CD4-positive, alpha-beta T cell (primary cell): ENCODE results near the gene SSRP1. TPM values are rescaled to one million over a fixed set of nuclear protein-coding genes. Genes with fewer than 3 reads are reported as not detected.

ENCODE experiments used
- ATAC-seq: fragments of 200-7000 bp; cut with Tn5 transposase; one replicate; pipeline ENCODE4 v1.10.0; 2022; ENCODE audit warnings: mild to moderate bottlenecking; ENCODE audit not compliant: poor library complexity
- CTCF ChIA-PET: fragments of 350-600 bp; sonication (Branson Sonifier 250); formaldehyde crosslinking; loops from one replicate; lab custom pipeline; 2021; ENCODE audit warnings: antibody characterized with exemption, inconsistent platforms; lab: Charles Lee
- POLR2A ChIA-PET: fragments of 350-600 bp; sonication (Branson Sonifier 250); formaldehyde crosslinking; loops from one replicate; lab custom pipeline; 2021; ENCODE audit warnings: antibody characterized with exemption, inconsistent platforms; lab: Charles Lee
- DNase-seq, 14 experiments: peaks; one replicate each; pipeline ENCODE4 v3.0.0-alpha.2; 2013 to 2020; ENCODE audit warnings: mixed read lengths in 2 of 14
- H3K27ac ChIP-seq, 2 donors: one replicate each; pipeline versions ENCODE4 v1.5.1 to v1.7.0; 2013; ENCODE audit warnings: low read length in 2 of 2, low read depth in 1 of 2, mild to moderate bottlenecking in 1 of 2
- H3K27me3 ChIP-seq, 2 experiments: 1 replicate in 1 of 2; 2 replicates in 1 of 2; pipeline versions ENCODE4 v1.6.1 to v1.7.0; 2013; ENCODE audit warnings: low read length in 2 of 2, control low read depth in 1 of 2, mild to moderate bottlenecking in 1 of 2, moderate library complexity in 1 of 2; ENCODE audit not compliant: insufficient read depth in 2 of 2, control insufficient read depth in 1 of 2
- H3K36me3 ChIP-seq: one replicate; pipeline ENCODE4 v1.6.1; 2013; ENCODE audit warnings: low read length, control low read depth; ENCODE audit not compliant: insufficient read depth
- H3K4me1 ChIP-seq: one replicate; pipeline ENCODE4 v1.6.1; 2013; ENCODE audit warnings: low read length, control low read depth; ENCODE audit not compliant: insufficient read depth
- H3K4me3 ChIP-seq: one replicate; pipeline ENCODE4 v1.5.1; 2013; ENCODE audit warnings: mild to moderate bottlenecking, low read length, moderate library complexity
- H3K9me3 ChIP-seq, 2 experiments: 1 replicate in 1 of 2; 2 replicates in 1 of 2; pipeline versions ENCODE4 v1.6.1 to v1.7.0; 2013; ENCODE audit warnings: low read length in 2 of 2, mild to moderate bottlenecking in 2 of 2, control low read depth in 1 of 2, moderate library complexity in 1 of 2; ENCODE audit not compliant: control insufficient read depth in 1 of 2, insufficient read depth in 1 of 2
- H3K27ac Mint-ChIP-seq: one replicate; pipeline ENCODE4 v1.8.0; 2020; ENCODE audit warnings: mixed read lengths
- H3K27me3 Mint-ChIP-seq: one replicate; pipeline ENCODE4 v1.8.0; 2021; ENCODE audit warnings: mixed read lengths
- H3K36me3 Mint-ChIP-seq: one replicate; pipeline ENCODE4 v1.8.0; 2021; ENCODE audit warnings: low read depth, mixed read lengths
- H3K4me1 Mint-ChIP-seq: one replicate; pipeline ENCODE4 v1.8.0; 2021; ENCODE audit warnings: low read depth, mixed read lengths
- H3K4me3 Mint-ChIP-seq: one replicate; pipeline ENCODE4 v1.8.0; 2020; ENCODE audit warnings: mild to moderate bottlenecking, mixed read lengths
- H3K9me3 Mint-ChIP-seq: one replicate; pipeline ENCODE4 v1.8.0; 2020; ENCODE audit warnings: mixed read lengths
- CTCF ChIP-seq: fragments of 200-600 bp; IDR thresholded peaks from one replicate; pipeline ENCODE4 v1.8.0; 2022; ENCODE audit warnings: antibody characterized with exemption, mild to moderate bottlenecking
- intact Hi-C, 2 experiments: fragments of 100-400 bp; cut with DNase I in 1 of 2; cut with micrococcal nuclease in 1 of 2; formaldehyde crosslinking; loops; one replicate each; pipeline versions ENCODE4 v1.15.1 to v1.9.0; 2023 to 2025; cut with DNase I, micrococcal nuclease
- total RNA-seq, 174 experiments: library from RNA in 2 of 174; stranded (reverse) in 2 of 174; gene quantifications; one replicate each; pipeline ENCODE4 v1.2.3 and lab custom pipeline; 2021 to 2026

Gene SSRP1
- total RNA-seq, 2 experiments from 2014 or later, result 36.7 to 41.2 TPM

GRCh38 chr11:57359896-57360690, 24.4 kb upstream of the SSRP1 start:
- Mint-ChIP-seq H3K27me3 (no peaks in the 10 kb centered on the region), H3K36me3 (no peaks in the 10 kb centered on the region), H3K27ac (no peak overlapping the region), H3K4me3 (no peak overlapping the region), H3K9me3 (no peaks in the 10 kb centered on the region), H3K4me1 (no peaks in the 10 kb centered on the region)
- no peak for ATAC-seq
- DNase-seq, result no peak
- peaks cover 0 to 4% of the 10 kb centered on the region in 2 experiments for H3K9me3 ChIP-seq
- no peak overlapping the region for H3K4me3 ChIP-seq
- ChIA-PET POLR2A (no interaction called here), CTCF (no interaction called here)
- H3K36me3 ChIP-seq, result no peaks in the 10 kb centered on the region
- intact Hi-C loops, result loop anchor here in 1 of 2 experiments (5.0 kb wide), 1 partner anchor 72 kb away; no protein-coding TSS in a partner anchor
- TF ChIP-seq CTCF, result no peak
- H3K27ac ChIP-seq, result no peak overlapping the region
- H3K4me1 ChIP-seq, result no peaks in the 10 kb centered on the region
- no peaks in the 10 kb centered on the region for H3K27me3 ChIP-seq

- ATAC-seq (no peak), DNase-seq (no peak)
- no peaks in the 10 kb centered on the region for H3K36me3 ChIP-seq
- no peaks in the 10 kb centered on the region for H3K9me3 Mint-ChIP-seq
- ChIA-PET CTCF (no interaction called here), POLR2A (no interaction called here)
- no peak for TF ChIP-seq CTCF
- H3K36me3 Mint-ChIP-seq, result no peaks in the 10 kb centered on the region
- no peak overlapping the region for H3K4me3 ChIP-seq
- no peaks in the 10 kb centered on the region for H3K4me1 ChIP-seq
- H3K27me3 ChIP-seq, result no peaks in the 10 kb centered on the region
- H3K27me3 Mint-ChIP-seq, result peaks cover 5% of the 10 kb centered on the region
- H3K27ac ChIP-seq, result no peak overlapping the region
- H3K4me1 Mint-ChIP-seq, result no peaks in the 10 kb centered on the region
- intact Hi-C loops, result loop anchor here in 1 of 2 experiments (5.0 kb wide), 1 partner anchor 73 kb away; no protein-coding TSS in a partner anchor
- peaks cover 0 to 4% of the 10 kb centered on the region in 2 experiments for H3K9me3 ChIP-seq
- H3K27ac Mint-ChIP-seq, result no peak overlapping the region
- H3K4me3 Mint-ChIP-seq, result no peak overlapping the region
These were observed 23.7 kb upstream of the SSRP1 start for GRCh38 chr11:57359396-57359795.

GRCh38 chr11:57358991-57359390, 23.3 kb upstream of the SSRP1 start:
- no peak for TF ChIP-seq CTCF

More at GRCh38 chr11:57358991-57359390, 23.3 kb upstream of the SSRP1 start:
- H3K27me3 Mint-ChIP-seq, result peaks cover 7% of the 10 kb centered on the region
- ATAC-seq (no peak), DNase-seq (no peak)
- POLR2A ChIA-PET, result no interaction called here
- no peaks in the 10 kb centered on the region for H3K36me3 ChIP-seq
- CTCF ChIA-PET, result no interaction called here
- intact Hi-C loops, result loop anchor here in 1 of 2 experiments (5.0 kb wide), 1 partner anchor 73 kb away; no protein-coding TSS in a partner anchor
- no peak overlapping the region for H3K27ac Mint-ChIP-seq
- no peak overlapping the region for H3K4me3 Mint-ChIP-seq
- H3K27me3 ChIP-seq, result no peaks in the 10 kb centered on the region
- no peak overlapping the region for H3K4me3 ChIP-seq
- peaks cover 0 to 4% of the 10 kb centered on the region in 2 experiments for H3K9me3 ChIP-seq
- no peaks in the 10 kb centered on the region for H3K4me1 Mint-ChIP-seq
- H3K27ac ChIP-seq, result no peak overlapping the region
- H3K4me1 ChIP-seq, result no peaks in the 10 kb centered on the region
- no peaks in the 10 kb centered on the region for H3K9me3 Mint-ChIP-seq
- H3K36me3 Mint-ChIP-seq, result no peaks in the 10 kb centered on the region
